Esophagus squamous epithelium (tissue), 5 donors: ENCODE measurements around the gene BCL7A. TPM values are rescaled to one million over a fixed set of nuclear protein-coding genes. Genes with fewer than 3 reads are reported as not detected.

Experiments used
- DNase-seq: peaks from one replicate; lab custom pipeline; 2025; lab: John Stamatoyannopoulos, UW
- H3K27ac ChIP-seq, 4 donors: fragments of 200-600 bp; sonication (generic); one replicate each; pipeline ENCODE4 v1.5.1; 2016 to 2019; ENCODE audit warnings: mild to moderate bottlenecking in 1 of 4
- H3K27me3 ChIP-seq, 4 donors: fragments of 200-600 bp; sonication (generic); 1 replicate in 3 of 4; 2 replicates in 1 of 4; pipeline versions ENCODE4 v1.5.1 to v1.6.0; 2017 to 2021; ENCODE audit warnings: antibody characterized with exemption in 1 of 4
- H3K36me3 ChIP-seq, 3 donors: fragments of 200-600 bp; sonication (generic); one replicate each; pipeline ENCODE4 v1.5.1; 2016 to 2019
- H3K4me1 ChIP-seq, 3 donors: fragments of 200-600 bp; sonication (generic); one replicate each; pipeline ENCODE4 v1.5.1; 2017 to 2019
- H3K4me3 ChIP-seq, 4 donors: fragments of 200-600 bp; sonication (generic); 1 replicate in 3 of 4; 2 replicates in 1 of 4; pipeline ENCODE4 v1.5.1; 2016 to 2019; ENCODE audit warnings: mild to moderate bottlenecking in 2 of 4, moderate library complexity in 1 of 4
- H3K9me3 ChIP-seq, 3 donors: fragments of 200-600 bp; sonication (generic); one replicate each; pipeline ENCODE4 v1.5.1; 2016 to 2019
- POLR2A ChIP-seq, 4 donors: fragments of 450-650 bp; IDR thresholded peaks; one replicate each; pipeline ENCODE4 v1.6.1; 2017; ENCODE audit warnings: antibody characterized with exemption in 4 of 4, mild to moderate bottlenecking in 4 of 4, moderate library complexity in 3 of 4
- WGBS, 2 donors: methylation state at CpG; one replicate each; pipeline ENCODE4 v1.1.5; 2018; 5-methylcytosine and 5-hydroxymethylcytosine counted together
- intact Hi-C: fragments of 100-400 bp; cut with DNase I; formaldehyde crosslinking; loops from one replicate; pipeline ENCODE4 v1.15.0; 2022
- total RNA-seq, 4 donors: library from RNA; depleted of rRNA; stranded (reverse); fragments of >200 nt; gene quantifications; one replicate each; pipeline ENCODE4 v1.1.0, GENCODE V29; 2016
- TF ChIP-seq, protein P1 (sequence below), 6 experiments: fragments of 450-650 bp in 4 of 6; fragments of 200-600 bp in 2 of 6; sonication (generic) in 2 of 6; IDR thresholded peaks; one replicate each; pipeline ENCODE4 v1.5.1; 2016 to 2019; ENCODE audit warnings: antibody characterized with exemption in 6 of 6, mild to moderate bottlenecking in 4 of 6, moderate library complexity in 4 of 6
- donor health status: DM: yes; HTN: yes; CAD: no.

BCL7A gene
- total RNA-seq, 4 donors from 2014 or later = 2.5 to 8.6 (median 5.1) TPM

DNA sequence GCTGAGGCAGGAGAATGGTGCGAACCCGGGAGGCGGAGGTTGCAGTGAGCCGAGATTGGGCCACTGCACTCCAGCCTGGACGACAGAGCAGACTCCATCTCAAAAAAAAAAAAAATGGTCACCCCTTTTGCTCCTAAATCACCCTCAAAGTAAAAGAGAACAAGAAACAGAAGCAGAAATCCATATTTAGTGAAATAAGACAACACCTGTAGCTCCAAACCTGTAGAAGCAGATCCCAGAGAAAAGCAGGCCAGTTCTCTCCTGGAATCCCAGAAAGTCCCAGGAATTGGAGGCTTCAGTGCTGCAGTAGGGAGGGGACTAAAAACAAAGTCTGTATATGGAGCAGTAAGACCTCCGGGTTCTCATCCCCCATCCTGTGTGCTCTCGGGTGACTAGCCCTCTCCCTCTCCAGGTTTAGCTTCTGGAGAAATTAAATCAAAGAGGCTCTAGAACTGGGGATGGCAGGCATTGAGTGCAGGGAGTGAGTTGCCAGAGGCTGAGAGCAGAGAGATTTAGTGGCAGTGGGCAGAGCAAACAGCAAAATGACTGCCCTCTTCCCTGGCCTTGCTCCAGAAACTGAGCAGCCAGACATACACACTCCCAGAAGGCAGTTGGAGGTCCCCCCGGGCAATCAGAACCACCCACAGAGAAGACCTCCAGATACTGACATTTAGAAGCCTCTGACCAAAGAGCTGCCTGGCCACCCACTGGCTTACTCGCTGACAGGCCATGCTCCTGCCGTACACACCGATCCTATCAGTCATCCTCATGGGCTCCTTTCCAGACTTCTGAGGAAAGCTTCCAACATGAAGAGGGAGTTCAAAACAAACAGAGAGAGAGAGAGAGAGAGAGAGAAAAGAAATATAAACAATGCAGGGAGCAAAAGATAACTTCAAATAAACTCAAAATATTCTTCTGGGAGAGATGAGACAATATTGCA, 50.6 kb downstream of the BCL7A start:
- no peaks in the 10 kb centered on the region for H3K36me3 ChIP-seq
- intact Hi-C loops = no loop called here
- peaks cover 0 to 42% (median 12%) of the 10 kb centered on the region in 3 donors for H3K4me1 ChIP-seq
- no peak for DNase-seq
- no peak overlapping the region for H3K4me3 ChIP-seq
- 64 to 84% methylated on average over 7 to 9 of the region's 11 CpGs for WGBS, 2 donors
- TF ChIP-seq POLR2A (IDR thresholded peaks at IDR 0.05) = no peak
- TF ChIP-seq, protein P1, sequence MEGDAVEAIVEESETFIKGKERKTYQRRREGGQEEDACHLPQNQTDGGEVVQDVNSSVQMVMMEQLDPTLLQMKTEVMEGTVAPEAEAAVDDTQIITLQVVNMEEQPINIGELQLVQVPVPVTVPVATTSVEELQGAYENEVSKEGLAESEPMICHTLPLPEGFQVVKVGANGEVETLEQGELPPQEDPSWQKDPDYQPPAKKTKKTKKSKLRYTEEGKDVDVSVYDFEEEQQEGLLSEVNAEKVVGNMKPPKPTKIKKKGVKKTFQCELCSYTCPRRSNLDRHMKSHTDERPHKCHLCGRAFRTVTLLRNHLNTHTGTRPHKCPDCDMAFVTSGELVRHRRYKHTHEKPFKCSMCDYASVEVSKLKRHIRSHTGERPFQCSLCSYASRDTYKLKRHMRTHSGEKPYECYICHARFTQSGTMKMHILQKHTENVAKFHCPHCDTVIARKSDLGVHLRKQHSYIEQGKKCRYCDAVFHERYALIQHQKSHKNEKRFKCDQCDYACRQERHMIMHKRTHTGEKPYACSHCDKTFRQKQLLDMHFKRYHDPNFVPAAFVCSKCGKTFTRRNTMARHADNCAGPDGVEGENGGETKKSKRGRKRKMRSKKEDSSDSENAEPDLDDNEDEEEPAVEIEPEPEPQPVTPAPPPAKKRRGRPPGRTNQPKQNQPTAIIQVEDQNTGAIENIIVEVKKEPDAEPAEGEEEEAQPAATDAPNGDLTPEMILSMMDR (IDR thresholded peaks at IDR 0.05) = no peak
- no peaks in the 10 kb centered on the region for H3K27me3 ChIP-seq
- H3K27ac ChIP-seq = peak overlapping the region; percentile 32 to 75 (median 62)
- H3K9me3 ChIP-seq = no peaks in the 10 kb centered on the region

DNA sequence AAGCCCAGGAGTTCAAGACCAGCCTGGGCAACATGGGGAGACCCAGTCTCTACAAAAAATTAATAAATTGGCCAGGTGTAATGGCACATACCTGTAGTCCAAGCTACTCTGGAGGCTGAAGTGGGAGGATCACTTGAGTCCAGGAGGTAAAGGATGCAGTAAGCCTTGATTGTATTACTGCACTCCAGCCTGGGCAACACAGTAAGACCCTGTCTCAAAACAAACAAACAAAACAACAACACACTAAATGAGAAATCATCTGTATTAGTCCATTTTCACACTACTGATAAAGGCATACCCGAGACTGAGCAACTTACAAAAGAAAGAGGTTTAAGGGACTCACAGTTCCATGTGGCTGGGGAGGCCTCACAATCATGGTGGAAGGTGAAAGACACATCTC, 52.1 kb downstream of the BCL7A start:
- Histone ChIP-seq H3K4me1 (peaks cover 0 to 37% (median 19%) of the 10 kb centered on the region in 3 donors), H3K36me3 (no peaks in the 10 kb centered on the region), H3K27ac (no peak overlapping the region), H3K4me3 (no peak overlapping the region), H3K9me3 (no peaks in the 10 kb centered on the region), H3K27me3 (no peaks in the 10 kb centered on the region)
- WGBS, 2 donors = 78 to 89% methylated on average over 1 of the region's 1 CpG
- no peak for DNase-seq
- TF ChIP-seq POLR2A (IDR thresholded peaks at IDR 0.05) = no peak
- TF ChIP-seq, protein P1 (IDR thresholded peaks at IDR 0.05) = no peak
- intact Hi-C loops = no loop called here

DNA sequence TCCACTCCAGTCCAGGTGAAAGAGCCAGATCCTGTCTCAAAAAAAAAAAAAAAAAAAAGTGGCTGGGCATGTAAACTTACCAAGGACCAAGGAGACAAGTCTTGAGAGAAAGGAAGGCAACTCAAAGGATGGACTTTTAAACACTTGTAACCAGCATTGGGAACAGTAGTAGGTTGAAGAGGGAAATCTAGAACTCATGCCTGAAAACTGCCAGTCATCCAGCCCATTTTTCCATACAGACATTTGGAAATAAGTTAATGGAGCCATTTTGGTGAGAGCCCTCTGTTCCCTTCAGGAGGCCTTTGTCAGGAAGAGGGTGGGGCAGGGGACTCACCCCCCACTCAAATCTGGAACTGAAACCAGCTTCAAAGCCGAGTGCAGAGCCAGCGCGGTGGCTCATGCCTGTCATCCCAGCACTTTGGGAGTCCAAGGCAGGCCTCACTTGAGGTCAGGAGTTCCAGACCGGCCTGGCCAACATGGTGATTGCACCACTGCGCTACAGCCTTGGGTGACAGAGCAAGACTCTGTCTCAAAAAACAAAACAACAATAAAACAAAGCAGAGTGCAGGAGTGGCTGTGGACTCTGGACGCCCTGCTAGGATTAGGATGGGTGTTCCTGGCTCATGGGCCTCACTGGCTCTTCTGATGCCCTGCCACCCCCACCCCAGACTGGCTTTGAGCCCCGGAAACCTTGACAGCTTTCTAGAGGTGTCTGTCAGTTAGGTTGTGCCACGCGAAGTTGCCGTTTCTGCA, 55.2 kb downstream of the BCL7A start:
- Histone ChIP-seq H3K36me3 (no peaks in the 10 kb centered on the region), H3K9me3 (no peaks in the 10 kb centered on the region), H3K27me3 (no peaks in the 10 kb centered on the region), H3K4me1 (peaks cover 12 to 56% (median 23%) of the 10 kb centered on the region in 3 donors), H3K4me3 (no peak overlapping the region), H3K27ac (no peak overlapping the region)
- intact Hi-C loops = no loop called here
- no peak for DNase-seq
- TF ChIP-seq, protein P1 (IDR thresholded peaks at IDR 0.05) = no peak
- TF ChIP-seq POLR2A (IDR thresholded peaks at IDR 0.05) = no peak
- WGBS, 2 donors = 83 to 86% methylated on average over 9 to 10 of the region's 10 CpGs

DNA sequence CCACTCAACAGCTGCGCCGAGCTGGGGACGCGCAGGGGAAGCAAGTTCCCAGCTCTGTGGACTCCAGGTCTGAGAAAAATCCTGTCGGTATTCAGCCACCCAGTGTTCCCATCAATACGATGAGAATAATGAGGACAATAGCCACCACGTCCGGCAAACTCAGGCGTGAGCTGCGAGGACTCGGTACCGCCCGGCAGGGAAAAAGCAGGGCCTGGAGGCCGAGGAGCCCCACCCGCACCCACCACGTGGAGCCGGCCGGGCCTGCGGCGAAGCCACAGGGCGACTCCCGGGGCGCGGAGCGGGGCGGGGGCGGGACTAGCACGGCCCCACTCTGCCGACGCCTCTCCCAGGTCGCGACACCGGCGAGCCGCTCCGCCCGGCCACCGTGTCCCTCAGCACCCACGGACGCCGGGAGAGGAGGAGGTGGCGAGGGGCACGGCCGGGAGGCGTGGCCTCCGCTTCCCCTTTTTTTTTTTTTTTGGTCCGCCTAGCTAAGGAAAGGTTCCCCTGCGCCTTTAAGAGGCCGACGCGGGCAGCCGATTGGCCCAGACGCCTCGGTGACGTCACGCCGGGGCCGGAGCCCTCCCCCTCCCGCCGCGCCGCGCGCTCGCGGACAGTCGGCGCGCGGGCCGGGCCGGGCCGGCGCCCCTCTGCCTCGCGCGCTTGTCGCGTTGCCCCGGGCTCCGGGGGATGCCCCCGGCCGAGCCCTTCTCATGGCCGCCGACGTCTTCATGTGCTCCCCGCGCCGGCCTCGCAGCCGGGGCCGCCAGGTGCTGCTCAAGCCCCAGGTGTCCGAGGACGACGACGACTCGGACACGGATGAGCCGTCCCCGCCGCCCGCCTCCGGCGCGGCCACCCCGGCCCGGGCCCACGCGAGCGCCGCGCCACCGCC, 56.7 kb downstream of the BCL7A start, which contains the start of gene MLXIP:
MLXIP (plus strand) TSS at position 616 of the 892 bp plus-strand sequence; CDS start at position 714, 98 bp downstream.
- WGBS, 2 donors = 0% methylated on average over 24 of the region's 113 CpGs; no CpG with 5 or more reads in 1 of the 2 donors
- no peaks in the 10 kb centered on the region for H3K27me3 ChIP-seq
- intact Hi-C loops = no loop called here
- DNase-seq = peak; percentile 58
- TF ChIP-seq, protein P1 (IDR thresholded peaks at IDR 0.05) = peak in 2 of 6 experiments; percentile 5 to 10
- TF ChIP-seq POLR2A (IDR thresholded peaks at IDR 0.05) = peak in 3 of 4 donors; percentile 79 to 95 (median 95)
- peak within 1 kb of the TSS; percentile 58 to 92 (median 64) for H3K4me3 ChIP-seq
- peaks cover 0 to under 1% (median 0%) of the 10 kb centered on the region in 3 donors for H3K36me3 ChIP-seq
- peaks cover 18 to 58% (median 29%) of the 10 kb centered on the region in 3 donors for H3K4me1 ChIP-seq
- no peaks in the 10 kb centered on the region for H3K9me3 ChIP-seq
- H3K27ac ChIP-seq = peak within 1 kb of the TSS; percentile 85 to 95 (median 90)
